ENCODE results near the gene AKAP13.

Gene AKAP13

DNA sequence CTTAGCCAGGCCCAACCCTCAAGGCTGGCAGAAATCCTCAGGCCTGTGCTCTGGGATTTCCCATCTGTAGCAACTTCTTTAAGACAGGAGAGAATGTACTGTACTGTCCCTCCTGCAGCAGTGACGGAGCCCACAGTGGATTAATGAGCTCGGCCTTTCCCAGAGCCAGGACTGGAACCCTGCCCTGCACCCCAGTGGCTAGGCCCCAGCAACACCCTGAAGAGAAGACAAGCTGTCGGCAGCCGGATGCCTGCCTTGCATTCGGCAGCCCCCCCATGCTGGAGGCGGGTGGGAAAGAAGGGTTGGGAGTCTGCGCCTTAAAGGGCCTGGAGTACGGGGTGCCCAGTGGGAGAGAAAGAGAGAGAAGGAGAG lies 382.3 kb downstream of the AKAP13 start:
- DNase-seq, result no peak

GRCh38 chr15:85763157-85763556 lies 382.8 kb downstream of the AKAP13 start:
- no peak for DNase-seq

DNA sequence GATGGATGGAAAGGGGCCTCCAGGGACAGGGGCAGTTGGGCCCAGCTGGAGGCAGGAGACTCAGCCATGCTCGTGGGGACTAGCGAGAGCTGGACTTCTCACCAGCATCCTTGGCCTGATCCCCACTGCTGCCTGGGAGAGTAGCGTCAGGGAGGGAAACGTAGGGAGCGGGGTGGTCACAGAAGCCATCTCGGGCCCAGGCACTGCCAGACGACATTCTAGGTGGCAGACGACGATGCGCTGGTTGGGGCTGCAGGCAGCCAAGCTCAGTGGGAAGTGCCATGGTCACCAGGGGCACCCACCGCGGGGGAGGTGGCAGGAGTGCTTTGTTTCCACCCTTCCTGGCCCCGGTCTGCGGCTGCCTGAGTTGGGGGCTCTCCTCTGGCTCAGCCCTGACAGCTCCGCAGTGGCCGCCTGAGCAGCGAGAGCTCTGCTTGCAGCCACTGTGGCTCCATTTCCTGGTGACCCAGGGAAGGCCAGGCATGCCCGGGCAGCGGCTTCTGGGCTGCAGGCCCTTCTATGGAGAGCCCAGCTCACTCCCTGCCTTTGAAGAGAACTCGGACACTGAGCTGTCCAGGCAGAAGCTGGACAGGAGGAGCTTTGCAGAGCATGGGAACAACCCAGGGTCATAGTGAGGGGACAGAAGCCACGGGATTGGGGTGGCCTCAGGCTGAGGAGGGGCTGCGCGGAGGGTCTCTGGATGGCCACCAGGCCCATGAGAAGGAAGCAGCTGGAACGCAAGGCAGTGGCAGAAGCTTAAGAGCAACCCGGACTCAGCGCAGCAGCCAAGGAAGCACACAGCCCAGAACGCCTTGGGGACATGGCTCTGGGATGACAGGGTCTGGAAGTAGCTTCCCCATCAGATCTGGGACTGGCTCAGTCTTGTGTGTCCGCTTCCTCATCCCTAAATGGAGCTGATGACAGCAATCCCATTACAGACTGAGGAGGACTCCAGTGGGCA lies 383.6 kb downstream of the AKAP13 start:
- DNase-seq, result no peak

DNA sequence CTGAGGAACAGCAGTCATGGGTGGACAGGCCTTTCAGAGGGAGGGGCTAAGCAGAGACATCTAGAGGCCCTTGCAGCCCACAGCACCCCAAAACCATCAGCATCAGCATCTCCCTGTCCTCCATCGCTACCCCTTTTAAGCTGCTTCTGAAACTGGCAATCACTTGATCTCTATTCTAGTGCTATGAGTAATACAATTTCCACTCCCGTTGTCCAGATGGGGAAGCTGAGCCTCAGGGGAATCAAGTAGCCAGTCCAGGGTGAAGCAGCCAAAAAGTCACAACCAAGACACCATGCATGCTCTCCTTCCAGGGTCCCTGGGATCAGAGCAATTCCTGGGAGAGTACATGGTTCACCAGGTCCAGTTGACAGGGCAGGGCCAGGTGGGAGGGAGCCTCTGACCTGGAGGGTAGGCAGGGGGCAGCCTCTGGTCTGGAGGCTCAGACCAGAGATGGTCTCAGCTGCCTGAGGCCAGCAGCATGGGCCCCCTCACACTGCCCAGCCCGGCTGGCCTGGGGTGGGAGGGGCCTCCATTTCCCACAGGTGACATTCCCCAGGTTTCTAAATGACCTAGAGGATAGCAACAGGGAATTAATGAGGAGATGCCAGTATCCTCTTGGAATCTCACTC lies 384.4 kb downstream of the AKAP13 start:
- no peak for DNase-seq

DNA sequence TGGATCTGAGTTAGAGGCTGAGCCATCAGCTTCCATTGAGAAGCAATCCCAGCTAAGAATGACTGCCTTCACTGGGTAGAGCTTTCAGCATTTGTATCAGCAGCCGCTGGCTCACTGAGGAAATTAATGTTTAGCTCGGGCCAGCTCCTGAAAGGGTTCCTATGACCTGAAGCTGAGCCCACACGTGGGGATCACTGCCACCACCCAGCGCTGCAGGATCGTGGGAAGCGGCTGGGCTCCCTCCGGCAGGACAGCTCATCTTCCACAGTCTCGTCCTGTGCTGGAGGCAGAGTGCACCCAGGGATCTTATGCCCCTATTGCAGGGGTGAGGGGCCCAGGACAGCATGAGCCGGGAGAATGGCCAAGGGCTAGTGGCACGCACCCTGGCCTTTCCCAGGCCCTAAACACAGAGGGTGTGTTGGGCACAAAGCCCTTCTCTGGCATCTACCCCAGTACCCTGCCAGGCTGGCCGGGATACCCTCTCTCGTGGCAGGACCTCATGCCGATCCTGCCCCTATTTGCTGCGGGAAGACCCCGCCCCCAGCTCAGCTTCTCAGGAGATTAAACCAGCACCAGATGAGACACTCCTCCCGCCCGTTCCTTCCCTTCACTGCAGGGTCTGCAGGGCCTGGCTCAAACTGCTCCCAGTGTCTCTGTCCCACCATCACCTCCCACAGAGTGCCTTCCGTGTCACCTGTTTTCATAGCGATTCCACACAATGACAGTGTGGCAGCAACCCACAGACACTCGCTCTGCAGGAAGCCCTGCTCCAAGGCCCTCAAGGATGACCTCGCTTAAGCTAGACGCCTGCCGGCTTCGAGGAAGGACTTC lies 385.8 kb downstream of the AKAP13 start:
- no peak for DNase-seq

DNA sequence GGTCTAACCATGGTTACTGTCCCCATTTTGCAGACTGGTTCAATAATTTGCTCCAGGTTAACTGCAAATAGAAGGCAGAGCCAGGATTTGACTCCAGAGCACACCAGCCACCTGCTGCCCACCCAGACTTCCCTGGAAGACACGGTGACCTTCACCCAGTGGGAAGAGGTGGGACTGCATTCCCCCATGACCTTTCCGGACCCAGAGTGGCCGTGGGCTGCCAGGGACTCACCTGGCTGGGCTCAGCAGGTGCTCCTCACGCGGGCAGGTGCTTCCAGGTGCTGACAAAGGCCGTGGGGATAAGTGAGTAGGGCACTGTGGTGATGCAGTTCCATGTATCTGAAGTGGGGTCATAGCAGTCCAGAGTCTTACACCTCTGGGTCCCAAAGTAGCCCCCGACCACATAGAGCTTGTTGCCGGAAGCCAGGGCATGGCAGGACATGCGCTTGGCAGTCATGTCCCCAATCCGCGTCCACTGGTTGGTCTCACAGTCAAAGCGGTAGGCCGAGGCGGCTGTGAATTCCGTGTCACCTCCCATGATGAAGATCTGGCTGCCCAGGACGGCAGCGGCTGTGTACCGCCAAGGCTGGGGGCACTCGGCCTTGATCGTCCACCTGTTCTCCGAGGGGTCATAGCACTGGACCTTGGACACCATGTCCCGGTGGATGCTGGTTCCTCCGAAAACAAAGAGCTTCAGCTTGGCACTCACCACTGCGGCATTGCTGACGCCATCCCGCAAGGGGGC lies 387.6 kb downstream of the AKAP13 start:
- DNase-seq, result no peak

DNA sequence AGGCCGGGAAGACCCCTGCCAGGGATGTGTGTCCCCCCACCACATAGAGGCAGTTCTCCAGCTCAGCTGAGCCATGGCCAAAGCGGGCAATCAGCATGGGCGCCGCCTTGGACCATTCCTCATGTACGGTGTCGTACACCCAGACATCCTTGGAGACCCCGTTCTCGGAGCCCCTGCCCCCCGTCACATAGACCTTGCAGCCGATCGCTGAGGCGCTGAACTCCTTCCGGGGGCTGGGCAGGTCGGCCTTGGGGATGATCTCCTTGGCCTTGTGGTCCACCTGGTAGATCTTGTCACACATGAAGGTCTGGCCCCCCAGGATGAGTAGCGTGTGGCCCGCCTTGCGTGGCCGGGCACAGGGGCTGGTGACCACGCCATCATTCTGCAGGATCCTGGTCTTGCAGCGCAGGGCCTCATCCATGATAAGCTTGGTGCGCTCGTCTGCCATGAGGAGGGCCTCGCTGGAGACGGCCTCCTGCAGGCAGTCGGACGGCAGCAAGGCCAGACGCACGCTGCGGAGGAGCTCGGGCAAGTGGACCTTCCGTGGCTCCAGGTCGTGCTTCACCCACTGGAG lies 388.3 kb downstream of the AKAP13 start:
- DNase-seq, result no peak

DNA sequence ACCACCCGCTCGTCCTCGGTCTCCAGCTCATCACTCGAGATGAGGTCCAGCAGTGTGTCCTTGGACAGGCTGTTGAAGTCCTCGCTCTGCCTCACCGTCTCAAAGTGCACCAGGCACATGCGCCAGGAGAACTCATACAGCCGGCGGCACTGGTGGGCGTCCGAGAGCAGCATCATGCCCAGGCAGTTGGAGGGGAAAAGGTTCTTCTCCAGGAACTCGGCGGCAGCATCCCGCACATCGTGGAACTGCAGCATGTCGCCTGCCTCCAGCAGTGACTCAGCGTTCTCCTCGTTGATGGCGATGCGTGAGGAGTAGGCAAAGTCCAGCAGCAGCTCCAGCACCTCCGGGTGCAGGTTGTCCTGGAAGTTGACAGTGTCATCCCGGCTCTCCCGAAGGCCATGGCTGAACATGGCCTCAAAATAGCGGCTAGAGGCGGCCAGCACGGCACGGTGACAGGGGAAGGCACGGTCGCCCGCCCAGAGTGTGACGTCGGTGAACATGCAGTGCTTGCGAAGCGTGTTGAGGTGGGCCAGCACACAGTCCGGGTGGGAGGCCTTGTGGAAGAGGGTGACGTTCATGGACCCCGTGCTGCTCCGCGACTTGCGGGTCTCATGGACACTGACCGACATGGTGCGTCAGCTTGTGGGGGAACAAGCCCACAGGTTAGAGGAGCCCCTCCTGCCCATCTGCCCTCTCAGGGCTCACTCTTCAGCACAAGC lies 388.9 kb downstream of the AKAP13 start:
- DNase-seq, result no peak

DNA sequence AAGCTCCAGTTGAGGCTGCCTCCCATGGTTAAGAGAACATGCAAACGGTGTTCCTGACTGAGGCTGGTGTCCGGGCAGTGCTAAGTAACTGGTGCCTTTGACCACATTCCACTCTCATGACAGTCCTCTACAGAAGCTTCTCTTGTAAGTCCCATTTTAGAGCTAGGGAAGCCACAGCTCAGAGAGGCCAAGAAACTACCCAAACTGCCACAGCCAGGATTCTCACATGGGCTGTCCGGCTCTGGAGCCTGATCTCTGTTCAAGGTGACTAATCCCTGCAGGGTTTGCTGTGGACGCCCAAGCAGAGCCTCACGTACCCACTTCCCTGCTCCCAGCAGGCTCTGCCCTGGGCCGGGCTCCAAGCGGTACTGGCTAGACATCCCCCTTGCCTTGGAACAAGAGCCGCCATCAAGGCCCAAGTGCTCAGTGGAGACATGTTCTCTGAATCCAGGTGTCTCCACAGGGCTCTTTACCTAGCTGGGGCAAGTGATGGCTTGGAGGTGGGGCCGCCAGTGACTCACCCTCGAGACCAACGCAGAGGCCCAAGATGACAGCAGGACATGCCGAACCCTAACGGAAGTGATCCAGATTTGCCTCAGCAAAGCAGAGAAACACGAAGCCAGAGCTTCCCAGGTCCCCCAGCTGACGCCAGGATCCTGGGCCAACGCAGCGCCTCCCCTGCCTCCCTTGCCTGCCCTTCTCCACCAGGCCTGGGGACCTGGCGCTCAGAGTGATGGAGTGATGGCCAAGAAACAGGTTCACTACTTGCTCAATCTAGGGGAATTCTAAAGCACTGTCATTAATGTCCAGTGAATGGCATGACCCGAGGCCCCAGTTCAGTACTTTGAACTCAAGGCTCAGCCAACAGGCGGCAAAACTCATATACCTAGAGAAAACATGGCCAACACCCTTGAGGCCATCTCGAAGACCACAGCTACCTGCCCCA lies 390.0 kb downstream of the AKAP13 start:
- no peak for DNase-seq

- no peak for DNase-seq
Measured at GRCh38 chr15:85771271-85771670, 390.9 kb downstream of the AKAP13 start.

GRCh38 chr15:85771781-85772445 lies 391.5 kb downstream of the AKAP13 start:
- DNase-seq, result no peak

- no peak for DNase-seq
Measured at GRCh38 chr15:85772668-85773067, 392.3 kb downstream of the AKAP13 start.

DNA sequence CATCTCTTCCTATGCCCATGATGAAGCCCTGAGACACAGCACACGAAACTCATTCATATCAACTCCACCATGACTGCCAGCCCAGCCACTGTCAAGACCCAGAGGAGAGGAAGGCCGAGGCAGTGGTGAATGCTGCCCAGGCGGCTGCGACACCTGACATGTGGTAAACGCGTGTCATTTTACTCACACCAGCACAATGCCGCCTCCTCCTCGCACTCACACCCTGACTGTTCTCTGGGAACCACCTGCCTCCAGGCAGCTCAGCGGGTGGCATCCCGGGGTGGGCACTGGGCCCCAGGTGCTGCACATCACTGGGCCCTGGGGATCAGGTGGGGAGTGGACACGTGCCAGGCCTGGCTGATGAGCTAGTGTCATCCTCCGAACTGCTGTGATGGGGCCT lies 392.8 kb downstream of the AKAP13 start:
- DNase-seq, result no peak

DNA sequence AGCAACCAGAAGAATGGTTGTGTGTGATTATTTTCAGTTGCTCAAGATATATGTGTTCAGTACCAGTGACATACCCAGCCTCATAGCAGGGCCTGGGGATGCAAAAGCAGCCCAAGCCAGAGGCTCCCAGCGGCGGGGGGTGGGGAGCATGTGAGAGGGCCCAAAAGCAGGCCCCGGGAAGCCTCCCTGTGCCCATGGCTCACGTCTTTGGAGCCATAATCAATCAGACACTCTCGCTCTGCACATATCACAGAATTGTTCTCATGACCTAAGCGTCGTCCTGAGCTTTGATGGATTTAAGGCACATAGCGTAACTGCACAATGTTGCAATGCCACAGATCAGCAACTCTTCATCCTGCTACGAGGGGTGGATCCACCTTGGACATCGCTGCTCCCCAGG lies 393.6 kb downstream of the AKAP13 start:
- no peak for DNase-seq

DNA sequence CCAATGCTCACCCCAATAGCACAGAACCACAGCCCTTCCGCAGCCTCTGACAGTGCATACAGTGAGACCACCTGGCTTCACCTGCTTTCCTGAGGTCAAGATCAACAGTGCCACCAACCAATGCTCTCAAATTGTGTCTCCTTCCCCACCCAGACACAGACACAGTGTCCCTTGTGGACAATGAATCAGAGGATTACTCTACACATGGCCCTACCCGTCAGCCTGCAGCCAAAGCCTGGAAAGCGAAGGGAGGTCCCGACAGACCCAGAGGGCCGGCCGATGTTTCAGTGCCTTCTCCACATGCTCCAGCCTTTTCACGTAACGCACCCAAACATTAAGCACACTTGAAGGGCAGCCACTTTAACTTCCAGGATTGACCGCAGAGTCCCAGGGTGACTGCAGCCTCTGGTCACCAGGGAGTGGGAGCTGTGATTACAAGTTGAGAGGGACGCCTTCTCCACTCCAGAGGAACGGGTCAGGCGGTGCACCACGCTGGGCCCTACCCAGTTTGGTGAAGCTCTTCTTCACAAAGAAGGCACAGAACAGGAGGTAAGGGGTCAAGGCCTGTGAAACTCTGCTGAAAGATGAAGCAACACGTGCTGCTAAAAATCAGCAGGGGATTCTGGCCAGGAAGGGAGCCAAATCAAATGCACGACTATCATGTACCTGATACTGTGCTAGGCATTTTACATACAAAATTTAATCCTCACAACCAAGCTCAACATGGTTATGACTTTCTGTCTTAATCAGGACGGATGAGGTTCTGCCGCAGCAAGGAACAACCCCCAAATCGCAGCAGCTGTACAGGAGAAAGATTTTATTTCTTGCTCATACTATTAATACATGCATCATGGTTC lies 397.1 kb downstream of the AKAP13 start:
- DNase-seq, result no peak

GRCh38 chr15:85778107-85778776 lies 397.8 kb downstream of the AKAP13 start:
- DNase-seq, result no peak

DNA sequence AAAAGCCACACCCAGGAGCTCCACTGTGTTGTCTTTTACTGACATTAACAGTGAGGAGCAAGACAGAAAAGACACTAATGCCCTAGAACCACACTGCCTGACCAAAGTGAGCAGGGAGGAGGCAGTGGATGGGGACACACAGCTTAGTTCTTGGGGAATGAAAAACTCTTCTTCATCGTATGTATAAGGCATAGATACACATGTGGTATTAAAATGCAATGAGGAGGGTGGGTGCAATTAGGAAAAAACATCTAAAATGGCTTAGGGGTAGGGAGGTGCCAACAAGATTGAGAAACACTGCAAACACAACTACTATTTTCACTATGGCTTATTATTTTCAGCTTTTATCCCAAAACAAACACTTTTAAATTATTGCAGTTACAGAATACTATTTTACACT lies 398.8 kb downstream of the AKAP13 start:
- no peak for DNase-seq

Data from NCI-H1930 (cell line).